GM12865 (cell line): ENCODE data around the gene TRDMT1.
"Not testable (repeated sequence)": the region's sequence is repeated elsewhere in the genome, so short reads cannot be mapped to it uniquely, and the experiment has no call there.

ENCODE experiments used
- DNase-seq: peaks from one replicate; pipeline ENCODE4 v3.0.0; 2010; ENCODE audit warnings: low read depth
- H3K4me3 ChIP-seq: 2 replicates; pipeline ENCODE4 v1.5.1; 2011; ENCODE audit warnings: mild to moderate bottlenecking, low read depth, low read length, control low read depth
- TF ChIP-seq, protein P1 (sequence below): IDR thresholded peaks from 2 replicates; pipeline ENCODE4 v1.5.1; 2011; ENCODE audit warnings: low read length, control low read depth, low read depth, inconsistent platforms; ENCODE audit not compliant: insufficient read depth; ENCODE audit errors: missing control alignments

The TRDMT1 gene

DNA sequence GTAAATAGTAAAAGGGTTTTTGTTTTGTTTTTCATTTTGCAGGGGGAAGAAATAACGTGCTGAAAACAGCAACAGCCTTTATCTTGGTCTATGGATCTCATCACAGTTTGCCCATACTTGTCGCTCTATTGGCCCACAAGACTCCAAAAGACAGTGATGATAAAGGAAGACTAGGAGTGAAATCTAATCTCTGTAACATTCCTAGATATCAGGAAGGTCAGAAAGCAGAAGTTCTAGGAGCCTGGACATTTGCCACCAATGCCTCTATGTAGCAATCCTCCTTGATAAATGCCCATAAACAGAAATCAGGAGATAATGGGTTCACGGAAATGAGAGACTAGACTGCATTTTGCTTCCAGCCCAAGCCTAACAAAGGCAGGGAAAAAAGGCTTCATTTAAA is 80.8 kb downstream of the TRDMT1 start:
- TF ChIP-seq, protein P1, sequence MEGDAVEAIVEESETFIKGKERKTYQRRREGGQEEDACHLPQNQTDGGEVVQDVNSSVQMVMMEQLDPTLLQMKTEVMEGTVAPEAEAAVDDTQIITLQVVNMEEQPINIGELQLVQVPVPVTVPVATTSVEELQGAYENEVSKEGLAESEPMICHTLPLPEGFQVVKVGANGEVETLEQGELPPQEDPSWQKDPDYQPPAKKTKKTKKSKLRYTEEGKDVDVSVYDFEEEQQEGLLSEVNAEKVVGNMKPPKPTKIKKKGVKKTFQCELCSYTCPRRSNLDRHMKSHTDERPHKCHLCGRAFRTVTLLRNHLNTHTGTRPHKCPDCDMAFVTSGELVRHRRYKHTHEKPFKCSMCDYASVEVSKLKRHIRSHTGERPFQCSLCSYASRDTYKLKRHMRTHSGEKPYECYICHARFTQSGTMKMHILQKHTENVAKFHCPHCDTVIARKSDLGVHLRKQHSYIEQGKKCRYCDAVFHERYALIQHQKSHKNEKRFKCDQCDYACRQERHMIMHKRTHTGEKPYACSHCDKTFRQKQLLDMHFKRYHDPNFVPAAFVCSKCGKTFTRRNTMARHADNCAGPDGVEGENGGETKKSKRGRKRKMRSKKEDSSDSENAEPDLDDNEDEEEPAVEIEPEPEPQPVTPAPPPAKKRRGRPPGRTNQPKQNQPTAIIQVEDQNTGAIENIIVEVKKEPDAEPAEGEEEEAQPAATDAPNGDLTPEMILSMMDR, result no peak
- H3K4me3 ChIP-seq, result no peak overlapping the region
- no peak for DNase-seq

DNA sequence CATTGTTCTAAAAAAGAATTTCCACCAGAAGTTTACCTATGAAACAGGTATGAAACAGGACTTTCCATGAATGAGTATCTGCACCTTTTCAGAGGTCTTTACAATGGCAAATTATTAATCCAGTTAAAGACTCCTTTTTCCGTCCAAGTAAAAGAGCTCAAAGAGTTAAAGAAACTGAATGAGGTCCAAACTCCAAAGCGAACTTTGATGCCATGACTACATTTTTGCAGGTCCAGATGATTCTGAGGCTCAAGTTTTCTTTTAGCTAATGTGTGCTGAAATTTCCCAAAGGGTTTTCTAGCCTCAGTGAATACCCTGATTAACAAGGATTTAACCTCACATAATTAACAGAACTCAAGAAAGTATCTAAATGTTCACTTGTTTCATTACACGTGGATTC is 81.6 kb downstream of the TRDMT1 start:
- TF ChIP-seq, protein P1, result no peak

DNA sequence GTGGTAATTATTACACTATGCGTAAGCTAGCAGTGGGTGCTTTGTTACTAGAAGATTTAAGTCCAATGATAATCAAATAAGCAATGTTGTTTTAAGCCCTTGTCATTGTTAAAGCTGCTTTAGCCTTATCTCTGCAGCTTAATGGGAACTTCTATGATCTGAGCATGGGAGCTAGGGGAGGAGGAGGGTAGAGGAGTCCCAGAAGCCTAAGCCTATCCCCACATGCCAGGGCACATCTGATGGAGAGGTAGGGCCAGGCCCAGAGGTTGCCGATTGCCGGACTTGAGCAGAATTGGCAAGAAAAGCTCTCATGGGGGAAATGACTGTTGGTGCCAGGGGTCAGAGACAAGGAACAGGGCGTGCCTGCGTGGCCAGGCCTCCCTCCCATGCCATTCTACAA is 85.3 kb downstream of the TRDMT1 start:
- TF ChIP-seq, protein P1, result no peak
- no peak overlapping the region for H3K4me3 ChIP-seq
- DNase-seq, result no peak

More for the DNA sequence above, 81.6 kb downstream of the TRDMT1 start:
- no peak overlapping the region for H3K4me3 ChIP-seq
- no peak for DNase-seq

DNA sequence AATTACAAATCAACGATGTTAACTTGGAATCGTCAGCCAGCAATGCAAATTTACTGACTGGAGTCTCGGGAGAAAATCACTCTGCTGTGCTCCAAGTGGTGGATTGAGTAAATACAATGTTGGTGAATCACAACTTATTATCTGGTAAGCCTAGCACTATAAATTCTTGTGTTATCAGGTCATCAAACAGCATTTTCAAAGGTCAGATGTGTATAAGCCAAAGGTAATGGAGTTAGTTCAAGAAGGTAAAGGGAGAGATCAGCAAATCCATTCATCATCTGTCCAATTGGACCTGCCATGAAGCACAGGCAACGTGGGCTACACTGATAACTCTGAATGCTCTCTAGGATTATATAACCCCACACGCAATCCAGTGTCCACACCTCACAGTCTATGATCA is 85.8 kb downstream of the TRDMT1 start:
- no peak overlapping the region for H3K4me3 ChIP-seq
- TF ChIP-seq, protein P1, result no peak
- no peak for DNase-seq

DNA sequence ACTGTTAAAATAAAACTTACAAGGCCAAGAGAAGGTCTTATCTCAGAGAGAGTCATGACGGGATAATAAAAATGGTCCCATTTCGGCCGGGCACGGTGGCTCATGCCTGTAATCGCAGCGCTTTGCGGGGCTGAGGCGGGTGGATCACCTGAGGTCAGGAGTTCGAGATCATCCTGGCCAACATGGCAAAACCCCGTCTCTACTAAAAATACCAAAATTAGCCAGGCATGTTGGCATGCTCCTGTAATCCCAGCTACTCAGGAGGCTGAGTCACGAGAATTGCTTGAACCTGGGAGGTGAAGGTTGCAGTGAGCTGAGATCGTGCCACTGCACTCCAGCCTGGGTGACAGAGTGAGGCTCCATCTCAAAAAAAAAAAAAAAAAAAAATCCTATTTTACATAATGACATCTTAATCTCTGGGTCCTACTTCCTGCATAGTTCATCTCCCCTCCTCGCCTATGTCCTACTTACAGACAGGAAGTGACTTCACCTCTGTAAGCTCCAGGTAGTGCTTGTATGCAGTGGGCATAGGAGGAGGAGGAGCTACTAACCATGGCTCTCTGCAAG is 86.5 kb downstream of the TRDMT1 start:
- H3K4me3 ChIP-seq, DNase-seq: not testable (repeated sequence)

DNA sequence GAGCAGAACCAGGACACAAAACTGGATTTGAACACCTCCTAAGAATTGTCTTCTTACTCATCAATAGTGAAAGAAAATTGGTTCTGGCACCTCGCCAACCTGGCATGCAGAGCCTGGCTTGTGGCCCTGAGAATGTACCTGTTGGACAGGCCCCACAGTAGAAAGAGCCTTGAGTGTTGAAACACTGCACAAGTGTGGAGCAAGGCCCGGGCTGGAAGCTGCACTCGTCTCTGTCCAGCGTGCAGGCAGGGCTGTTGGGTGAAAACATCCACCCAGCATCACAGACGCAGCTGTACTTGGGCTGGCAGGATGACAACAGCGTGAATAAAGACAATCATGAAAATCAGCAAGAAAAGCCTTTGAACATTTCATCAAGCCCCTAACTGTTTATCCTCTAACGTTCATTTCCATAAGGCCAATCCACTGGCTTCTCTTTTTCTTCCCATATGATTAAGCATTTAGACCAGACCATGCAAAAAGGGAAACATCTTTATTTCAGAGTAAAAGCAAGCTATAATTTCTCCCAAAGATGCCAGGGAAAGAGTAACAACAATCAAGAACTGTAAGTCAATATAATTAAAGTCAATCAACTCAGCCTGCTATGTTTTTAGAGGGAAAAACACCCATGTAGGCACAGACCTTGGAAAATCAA is 87.5 kb downstream of the TRDMT1 start:
- no peak overlapping the region for H3K4me3 ChIP-seq
- DNase-seq, result no peak
- TF ChIP-seq, protein P1, result no peak

DNA sequence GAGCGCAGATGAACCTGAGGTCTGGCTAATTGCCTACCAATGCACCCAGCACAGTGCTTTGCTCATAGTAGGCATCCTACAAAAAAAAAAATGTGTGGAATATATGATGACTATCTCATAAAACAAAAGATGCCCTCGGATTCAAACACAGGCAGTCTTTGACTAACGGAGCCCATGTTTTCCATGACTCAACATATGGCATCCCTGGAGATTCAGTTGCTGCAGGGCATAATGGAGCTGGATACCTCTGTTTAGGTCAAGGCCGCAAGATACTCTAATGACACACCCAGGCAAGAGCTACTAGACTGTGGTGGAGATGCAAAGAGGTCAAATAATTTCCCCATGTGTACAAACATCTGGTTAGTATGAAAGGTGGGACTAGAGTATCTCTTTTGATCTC is 88.1 kb downstream of the TRDMT1 start:
- DNase-seq, result no peak
- H3K4me3 ChIP-seq, result no peak overlapping the region
- TF ChIP-seq, protein P1, result no peak
